PC-9 (cell line): ENCODE data around the gene BZW2. TPM values are rescaled to one million over a fixed set of nuclear protein-coding genes. Genes with fewer than 3 reads are reported as not detected.

Experiments
- BruUV-seq: library from RNA; stranded (reverse); fragments of 400-500 nt; replicated peaks from 2 replicates; lab custom pipeline; 2021; lab: Mats Ljungman, UMichigan
- CTCF ChIA-PET: fragments of 300-600 bp; sonication (Branson Sonifier 250); formaldehyde crosslinking; loops from one replicate; lab custom pipeline; 2022; ENCODE audit warnings: antibody characterized with exemption; lab: Charles Lee
- POLR2A ChIA-PET: fragments of 300-600 bp; sonication (Branson Sonifier 250); formaldehyde crosslinking; loops from one replicate; lab custom pipeline; 2022; ENCODE audit warnings: antibody characterized with exemption; ENCODE audit not compliant: unreplicated experiment; lab: Charles Lee
- DNase-seq, 2 experiments: peaks; one replicate each; pipeline versions ENCODE4 v3.0.0 to v3.0.0-alpha.2; 2015 to 2022; ENCODE audit warnings: mixed read lengths in 1 of 2
- H2AFZ ChIP-seq: fragments of 200-600 bp; sonication (generic); 2 replicates; pipeline ENCODE4 v1.8.1; 2017; ENCODE audit warnings: antibody characterized with exemption
- H3F3A ChIP-seq: fragments of 200-600 bp; sonication (generic); 2 replicates; pipeline ENCODE4 v1.8.1; 2017; ENCODE audit warnings: antibody characterized with exemption, mild to moderate bottlenecking, low read depth; ENCODE audit not compliant: insufficient read depth
- H3K27ac ChIP-seq: fragments of 200-600 bp; sonication (generic); 2 replicates; pipeline ENCODE4 v1.6.1; 2016; ENCODE audit warnings: mixed run types
- H3K27me3 ChIP-seq: fragments of 200-600 bp; sonication (generic); 2 replicates; pipeline ENCODE4 v1.6.1; 2016; ENCODE audit warnings: low read depth, mixed run types; ENCODE audit not compliant: insufficient read depth
- H3K36me3 ChIP-seq: fragments of 200-600 bp; sonication (generic); 2 replicates; pipeline ENCODE4 v1.6.1; 2016; ENCODE audit warnings: low read depth, mixed run types
- H3K4me1 ChIP-seq: fragments of 200-600 bp; sonication (generic); replicated peaks from 2 replicates; pipeline ENCODE4 v1.6.1; 2016; ENCODE audit warnings: mixed run types; ENCODE audit not compliant: insufficient read depth
- H3K4me2 ChIP-seq: fragments of 200-600 bp; sonication (generic); 2 replicates; pipeline ENCODE4 v1.6.1; 2017; ENCODE audit warnings: mixed run types
- H3K4me3 ChIP-seq: fragments of 200-600 bp; sonication (generic); 2 replicates; pipeline ENCODE4 v1.6.1; 2016; ENCODE audit warnings: mixed run types
- H3K79me2 ChIP-seq: fragments of 200-600 bp; sonication (generic); 2 replicates; pipeline ENCODE4 v1.6.1; 2017; ENCODE audit warnings: low read depth, mixed run types
- H3K9me2 ChIP-seq: fragments of 200-600 bp; sonication (generic); 2 replicates; pipeline ENCODE4 v1.8.1; 2017; ENCODE audit warnings: mild to moderate bottlenecking; ENCODE audit not compliant: insufficient read depth
- H3K9me3 ChIP-seq: fragments of 200-600 bp; sonication (generic); 2 replicates; pipeline ENCODE4 v1.8.1; 2016; ENCODE audit warnings: low read depth; ENCODE audit not compliant: insufficient read depth
- H4K20me1 ChIP-seq: fragments of 200-600 bp; sonication (generic); 2 replicates; pipeline ENCODE4 v1.8.1; 2017; ENCODE audit not compliant: insufficient read depth
- EZH2 ChIP-seq: fragments of 200-600 bp; sonication (generic); IDR thresholded peaks from 2 replicates; pipeline ENCODE4 v1.8.0; 2017; ENCODE audit warnings: antibody characterized with exemption, low read depth
- intact Hi-C: fragments of 100-400 bp; cut with micrococcal nuclease; formaldehyde crosslinking; loops from one replicate; pipeline ENCODE4 v1.10.0; 2022; ENCODE audit not compliant: unreplicated experiment
- total RNA-seq: library from RNA; stranded (reverse); gene quantifications from 2 replicates; pipeline ENCODE4 v1.2.3, GENCODE V29; 2021
- TF ChIP-seq, protein P1 (sequence below): fragments of 200-600 bp; sonication (generic); conservative IDR thresholded peaks from 2 replicates; pipeline ENCODE4 v1.6.1; 2017; ENCODE audit warnings: mixed run types, antibody characterized with exemption, mild to moderate bottlenecking, moderate library complexity

The BZW2 gene
- total RNA-seq, 1 experiment from 2014 or later, result 93.7 TPM

DNA sequence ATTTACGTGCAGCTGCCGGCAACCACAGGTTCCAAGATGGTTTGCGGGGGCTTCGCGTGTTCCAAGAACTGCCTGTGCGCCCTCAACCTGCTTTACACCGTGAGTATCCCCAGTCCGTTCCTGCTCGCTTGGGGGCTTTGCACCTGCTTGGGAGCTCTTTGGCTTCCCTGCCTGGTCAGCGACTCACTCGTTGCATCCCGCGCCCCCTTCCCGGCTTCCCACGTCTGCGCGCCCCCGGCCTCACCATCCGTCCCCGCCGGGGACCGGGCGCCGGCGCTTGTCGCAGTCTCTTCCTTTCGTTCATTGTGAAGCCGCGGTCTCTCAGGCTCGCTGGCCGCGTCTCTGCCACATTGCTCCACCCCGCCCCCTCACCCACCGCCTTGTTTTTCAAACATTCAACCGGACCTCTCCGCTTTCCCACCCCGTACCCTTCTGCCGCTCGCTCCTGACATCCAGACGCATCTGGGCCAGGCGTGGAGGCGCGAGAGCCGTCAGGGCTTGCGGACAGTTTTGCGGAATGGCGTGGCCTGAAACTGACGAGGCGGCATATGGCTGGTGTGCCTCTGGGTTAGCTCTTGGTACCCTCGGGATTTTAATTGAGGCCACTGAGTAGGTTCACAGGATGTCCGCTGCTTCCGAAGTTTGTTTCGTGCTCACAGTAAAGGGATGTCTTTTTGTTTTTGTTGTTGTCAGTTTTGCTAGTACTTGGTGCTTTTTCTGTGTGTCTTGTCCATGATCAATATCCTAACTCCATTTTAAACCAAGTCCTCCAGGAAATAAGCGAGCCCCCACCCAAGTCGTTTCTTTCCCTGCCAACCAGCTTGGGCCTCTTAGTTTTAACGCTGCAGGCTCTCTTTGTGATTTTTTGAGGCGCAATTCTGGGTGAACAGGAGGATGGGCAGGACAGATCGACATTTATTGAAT lies 108.2 kb downstream of the BZW2 start:
- H3K27ac ChIP-seq, result peak overlapping the region; percentile 17
- peaks cover 18% of the 10 kb centered on the region for H3F3A ChIP-seq
- no peaks in the 10 kb centered on the region for H4K20me1 ChIP-seq
- ChIA-PET CTCF (interaction anchor here (0.5 to 1.2 kb wide), 4 partner anchors 21 to 656 kb away, joined by 3 to 14 read pairs (median 4); no protein-coding TSS in a partner anchor), POLR2A (no interaction called here)
- H3K79me2 ChIP-seq, result peaks cover 45% of the 10 kb centered on the region
- peaks cover 4% of the 10 kb centered on the region; the same call in 1 of the 2 replicates for H3K36me3 ChIP-seq
- no peaks in the 10 kb centered on the region for H3K9me3 ChIP-seq
- H3K9me2 ChIP-seq, result no peaks in the 10 kb centered on the region
- H3K4me2 ChIP-seq, result peak overlapping the region; percentile 79
- H3K4me1 ChIP-seq, result peaks cover 28% of the 10 kb centered on the region
- TF ChIP-seq EZH2, result no peak
- TF ChIP-seq, protein P1, sequence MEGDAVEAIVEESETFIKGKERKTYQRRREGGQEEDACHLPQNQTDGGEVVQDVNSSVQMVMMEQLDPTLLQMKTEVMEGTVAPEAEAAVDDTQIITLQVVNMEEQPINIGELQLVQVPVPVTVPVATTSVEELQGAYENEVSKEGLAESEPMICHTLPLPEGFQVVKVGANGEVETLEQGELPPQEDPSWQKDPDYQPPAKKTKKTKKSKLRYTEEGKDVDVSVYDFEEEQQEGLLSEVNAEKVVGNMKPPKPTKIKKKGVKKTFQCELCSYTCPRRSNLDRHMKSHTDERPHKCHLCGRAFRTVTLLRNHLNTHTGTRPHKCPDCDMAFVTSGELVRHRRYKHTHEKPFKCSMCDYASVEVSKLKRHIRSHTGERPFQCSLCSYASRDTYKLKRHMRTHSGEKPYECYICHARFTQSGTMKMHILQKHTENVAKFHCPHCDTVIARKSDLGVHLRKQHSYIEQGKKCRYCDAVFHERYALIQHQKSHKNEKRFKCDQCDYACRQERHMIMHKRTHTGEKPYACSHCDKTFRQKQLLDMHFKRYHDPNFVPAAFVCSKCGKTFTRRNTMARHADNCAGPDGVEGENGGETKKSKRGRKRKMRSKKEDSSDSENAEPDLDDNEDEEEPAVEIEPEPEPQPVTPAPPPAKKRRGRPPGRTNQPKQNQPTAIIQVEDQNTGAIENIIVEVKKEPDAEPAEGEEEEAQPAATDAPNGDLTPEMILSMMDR, result no peak
- no peaks in the 10 kb centered on the region for H3K27me3 ChIP-seq
- H2AFZ ChIP-seq, result peak overlapping the region; percentile 87
- TSS peak; percentile 50 for BruUV-seq
- intact Hi-C loops, result loop anchor here (2.0 to 5.0 kb wide), 4 partner anchors 45 to 163 kb away; partner anchors contain the start of genes ANKMY2 and BZW2
- H3K4me3 ChIP-seq, result peak overlapping the region; percentile 65
- peak in 1 of 2 experiments; percentile 46 for DNase-seq

- peak in 1 of 2 experiments; percentile 49 for DNase-seq
- peaks cover 18% of the 10 kb centered on the region for H3F3A ChIP-seq
- peaks cover 28% of the 10 kb centered on the region for H3K4me1 ChIP-seq
- peaks cover 4% of the 10 kb centered on the region; the same call in 1 of the 2 replicates for H3K36me3 ChIP-seq
- ChIA-PET CTCF (interaction anchor here (0.5 to 1.2 kb wide), 3 partner anchors 52 to 657 kb away, joined by 3 to 5 read pairs (median 3); no protein-coding TSS in a partner anchor), POLR2A (interaction anchor here (0.5 to 0.6 kb wide), 2 partner anchors 110 to 575 kb away, joined by 4 read pairs; no protein-coding TSS in a partner anchor)
- no peaks in the 10 kb centered on the region for H3K9me3 ChIP-seq
- BruUV-seq, result no TSS peak
- H2AFZ ChIP-seq, result peak overlapping the region; percentile 87
- H3K79me2 ChIP-seq, result peaks cover 52% of the 10 kb centered on the region
- intact Hi-C loops, result loop anchor here (5.0 kb wide), 2 partner anchors 108 to 162 kb away; partner anchors contain the start of genes ANKMY2 and BZW2
- H3K27me3 ChIP-seq, result no peaks in the 10 kb centered on the region
- peak overlapping the region; percentile 17 for H3K27ac ChIP-seq
- TF ChIP-seq EZH2, result no peak
- TF ChIP-seq, protein P1, result no peak
- peak overlapping the region; percentile 65 for H3K4me3 ChIP-seq
- H3K9me2 ChIP-seq, result no peaks in the 10 kb centered on the region
- no peaks in the 10 kb centered on the region for H4K20me1 ChIP-seq
- H3K4me2 ChIP-seq, result peak overlapping the region; percentile 79
These were observed 108.9 kb downstream of the BZW2 start for GRCh38 chr7:16754856-16755317.

- Histone ChIP-seq H3K9me2 (no peaks in the 10 kb centered on the region), H3K27ac (peak overlapping the region; percentile 17), H2AFZ (peak overlapping the region; percentile 87; the same call in 1 of the 2 replicates), H3K4me3 (peak overlapping the region; percentile 65), H4K20me1 (no peaks in the 10 kb centered on the region), H3K4me1 (peaks cover 28% of the 10 kb centered on the region), H3K4me2 (peak overlapping the region; percentile 79), H3K79me2 (peaks cover 57% of the 10 kb centered on the region), H3F3A (peaks cover 18% of the 10 kb centered on the region), H3K36me3 (peaks cover 4% of the 10 kb centered on the region; the same call in 1 of the 2 replicates), H3K27me3 (no peaks in the 10 kb centered on the region), H3K9me3 (no peaks in the 10 kb centered on the region)
- DNase-seq, result peak in 1 of 2 experiments; percentile 78
- TF ChIP-seq, protein P1, result no peak
- no peak for TF ChIP-seq EZH2
- POLR2A ChIA-PET, result interaction anchor here (0.5 to 0.6 kb wide), 2 partner anchors 110 to 575 kb away, joined by 4 read pairs; no protein-coding TSS in a partner anchor
- no TSS peak for BruUV-seq
- CTCF ChIA-PET, result interaction anchor here (0.5 to 0.8 kb wide), 2 partner anchors 52 to 136 kb away, joined by 3 read pairs; no protein-coding TSS in a partner anchor
- intact Hi-C loops, result no loop called here
These were observed 109.4 kb downstream of the BZW2 start for GRCh38 chr7:16755397-16755796.
